Liver (tissue), 9 donors: ENCODE measurements around the gene MYOM1. TPM values are rescaled to one million over a fixed set of nuclear protein-coding genes. Genes with fewer than 3 reads are reported as not detected.

ENCODE experiments used
- DNase-seq: peaks from one replicate; pipeline ENCODE4 v3.0.0-alpha.2; 2017; ENCODE audit warnings: low spot score
- H3K27ac ChIP-seq, 2 donors: one replicate each; pipeline ENCODE4 v1.7.0; 2013; ENCODE audit warnings: inconsistent platforms in 2 of 2, low read length in 2 of 2, control low read depth in 1 of 2, low read depth in 1 of 2, mild to moderate bottlenecking in 1 of 2
- H3K27me3 ChIP-seq, 4 donors: one replicate each; pipeline versions ENCODE4 v1.6.1 to v1.7.0; 2013; ENCODE audit warnings: low read length in 3 of 4, inconsistent platforms in 1 of 4, mild to moderate bottlenecking in 1 of 4, moderate library complexity in 1 of 4; ENCODE audit not compliant: control insufficient read depth in 4 of 4, insufficient read depth in 4 of 4
- H3K36me3 ChIP-seq, 4 donors: one replicate each; pipeline versions ENCODE4 v1.6.1 to v1.7.0; 2013; ENCODE audit warnings: low read length in 3 of 4, mild to moderate bottlenecking in 3 of 4, low read depth in 1 of 4, moderate library complexity in 1 of 4; ENCODE audit not compliant: control insufficient read depth in 4 of 4, insufficient read depth in 3 of 4
- H3K4me1 ChIP-seq, 4 donors: one replicate each; pipeline versions ENCODE4 v1.6.1 to v1.7.0; 2013; ENCODE audit warnings: low read length in 3 of 4, mild to moderate bottlenecking in 3 of 4, moderate library complexity in 1 of 4; ENCODE audit not compliant: control insufficient read depth in 4 of 4, insufficient read depth in 4 of 4
- H3K4me3 ChIP-seq, 3 donors: one replicate each; pipeline versions ENCODE4 v1.6.1 to v1.7.0; 2013; ENCODE audit warnings: low read length in 3 of 3, control low read depth in 1 of 3, low read depth in 1 of 3, mild to moderate bottlenecking in 1 of 3
- H3K9ac ChIP-seq, 2 donors: one replicate each; pipeline ENCODE4 v1.7.0; 2013; ENCODE audit warnings: low read length in 2 of 2, mild to moderate bottlenecking in 2 of 2, moderate library complexity in 2 of 2, control low read depth in 1 of 2, low read depth in 1 of 2
- H3K9me3 ChIP-seq, 4 donors: one replicate each; pipeline versions ENCODE4 v1.6.1 to v1.7.0; 2013; ENCODE audit warnings: low read length in 3 of 4; ENCODE audit not compliant: control insufficient read depth in 4 of 4
- EGR1 ChIP-seq, 2 donors: IDR thresholded peaks; 2 replicates each; pipeline ENCODE4 v1.6.1; 2016 to 2018; ENCODE audit warnings: antibody characterized with exemption in 2 of 2, low read depth in 2 of 2
- FOXA1 ChIP-seq: IDR thresholded peaks from 2 replicates; pipeline ENCODE4 v1.6.1; 2016; ENCODE audit warnings: antibody characterized with exemption
- FOXA2 ChIP-seq: IDR thresholded peaks from 2 replicates; pipeline ENCODE4 v1.6.1; 2016; ENCODE audit warnings: antibody characterized with exemption
- GABPA ChIP-seq, 2 donors: IDR thresholded peaks in 1 of 2; conservative IDR thresholded peaks in 1 of 2; 2 replicates each; pipeline ENCODE4 v1.6.1; 2016; ENCODE audit warnings: antibody characterized with exemption in 2 of 2, mild to moderate bottlenecking in 1 of 2, moderate library complexity in 1 of 2
- HNF4A ChIP-seq, 2 donors: conservative IDR thresholded peaks; 2 replicates each; pipeline ENCODE4 v1.6.1; 2016; ENCODE audit warnings: antibody characterized with exemption in 2 of 2, mild to moderate bottlenecking in 2 of 2
- HNF4G ChIP-seq: IDR thresholded peaks from 2 replicates; pipeline ENCODE4 v1.6.1; 2016; ENCODE audit warnings: antibody characterized with exemption
- JUND ChIP-seq, 2 donors: IDR thresholded peaks; 2 replicates each; pipeline ENCODE4 v1.6.1; 2016; ENCODE audit warnings: antibody characterized with exemption in 2 of 2
- NR2F2 ChIP-seq: IDR thresholded peaks from 2 replicates; pipeline ENCODE4 v1.6.1; 2016; ENCODE audit warnings: antibody characterized with exemption
- RAD21 ChIP-seq, 2 donors: IDR thresholded peaks; 2 replicates each; pipeline ENCODE4 v1.6.1; 2016; ENCODE audit warnings: antibody characterized with exemption in 2 of 2, mild to moderate bottlenecking in 2 of 2
- RXRA ChIP-seq, 2 donors: IDR thresholded peaks; 2 replicates each; pipeline ENCODE4 v1.6.1; 2017 to 2018; ENCODE audit warnings: antibody characterized with exemption in 2 of 2, mild to moderate bottlenecking in 1 of 2
- SP1 ChIP-seq: IDR thresholded peaks from 2 replicates; pipeline ENCODE4 v1.6.1; 2018; ENCODE audit warnings: antibody characterized with exemption, mild to moderate bottlenecking
- TAF1 ChIP-seq: conservative IDR thresholded peaks from 2 replicates; pipeline ENCODE4 v1.6.1; 2016; ENCODE audit warnings: antibody characterized with exemption, mild to moderate bottlenecking
- YY1 ChIP-seq: IDR thresholded peaks from 2 replicates; pipeline ENCODE4 v1.6.1; 2016; ENCODE audit warnings: antibody characterized with exemption, mild to moderate bottlenecking
- WGBS: extraction: QIAGEN DNeasy Blood & Tissue Kit; methylation state at CpG from one replicate; pipeline ENCODE4 v1.1.7; 2013; 5-methylcytosine and 5-hydroxymethylcytosine counted together
- polyA plus RNA-seq, 2 donors: library from polyadenylated mRNA; stranded (reverse) in 1 of 2; unstranded in 1 of 2; fragments of 200-250 nt in 1 of 2; fragments of >200 nt in 1 of 2; fragmentation: Nextera tagmentation in 1 of 2; extraction: Ambion mirVana in 1 of 2; gene quantifications; one replicate each; pipeline versions ENCODE4 v1.2.1 to v1.2.3, GENCODE V29; 2013 to 2015
- total RNA-seq, 2 donors: library from RNA; depleted of rRNA; stranded (reverse); fragments of >200 nt; gene quantifications; one replicate each; pipeline ENCODE4 v1.2.3, GENCODE V29; 2014
- TF ChIP-seq, protein P1 (sequence below): IDR thresholded peaks from 2 replicates; pipeline ENCODE4 v1.6.1; 2016; ENCODE audit warnings: antibody characterized with exemption
- TF ChIP-seq, protein P2 (sequence below): IDR thresholded peaks from 2 replicates; pipeline ENCODE4 v1.6.1; 2016; ENCODE audit warnings: antibody characterized with exemption
- TF ChIP-seq, protein P3 (sequence below): fragments of 150-350 bp; IDR thresholded peaks from 2 replicates; pipeline ENCODE4 v1.5.1; 2017; ENCODE audit warnings: improper control_type of control experiment, low read depth, low read length; ENCODE audit not compliant: missing input control
- TF ChIP-seq, protein P4 (sequence below): IDR thresholded peaks from 2 replicates; pipeline ENCODE4 v1.6.1; 2016; ENCODE audit warnings: antibody characterized with exemption
- TF ChIP-seq, protein P5 (sequence below): IDR thresholded peaks from 2 replicates; pipeline ENCODE4 v1.6.1; 2016; ENCODE audit warnings: antibody characterized with exemption, mild to moderate bottlenecking
- donor health status: healthy.
- donor health status: healthy.
- donor health status: healthy.
- donor health status: healthy.
- donor health status: healthy.

Gene MYOM1
- total and polyA plus RNA-seq, 4 donors: 10.1 to 48.4 (median 21.3) TPM

DNA sequence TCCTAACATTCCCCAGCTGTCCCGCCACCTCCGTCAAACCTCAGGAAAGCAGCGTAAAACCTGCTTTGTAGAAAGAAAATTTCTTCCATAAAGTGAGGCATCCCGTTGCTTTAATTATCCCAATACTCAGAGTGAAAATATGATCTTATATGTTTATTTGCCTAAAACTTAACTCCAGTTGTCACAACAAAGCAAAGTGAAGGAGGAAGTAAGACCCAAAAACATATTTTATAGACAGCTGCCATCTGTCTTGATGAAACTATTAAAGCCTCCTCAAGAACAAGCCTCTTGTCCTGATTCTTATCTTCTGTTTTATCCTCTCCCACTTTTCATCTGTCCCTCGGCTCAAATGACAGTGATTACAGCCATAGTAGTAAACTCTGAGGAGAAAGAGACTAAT lies 177.9 kb downstream of the MYOM1 start (continued):
- TF ChIP-seq NR2F2: no peak
- TF ChIP-seq TAF1: no peak
- TF ChIP-seq EGR1 (IDR thresholded peaks at IDR 0.05; ENCODE audit: low read depth in 2 of 2): no peak
- TF ChIP-seq HNF4G: no peak
- no peak for TF ChIP-seq FOXA2
- no peak for TF ChIP-seq SP1
- TF ChIP-seq YY1: no peak
- no peak for TF ChIP-seq RAD21 (IDR thresholded peaks at IDR 0.05)
- TF ChIP-seq HNF4A (conservative IDR thresholded peaks at IDR 0.05): no peak

DNA sequence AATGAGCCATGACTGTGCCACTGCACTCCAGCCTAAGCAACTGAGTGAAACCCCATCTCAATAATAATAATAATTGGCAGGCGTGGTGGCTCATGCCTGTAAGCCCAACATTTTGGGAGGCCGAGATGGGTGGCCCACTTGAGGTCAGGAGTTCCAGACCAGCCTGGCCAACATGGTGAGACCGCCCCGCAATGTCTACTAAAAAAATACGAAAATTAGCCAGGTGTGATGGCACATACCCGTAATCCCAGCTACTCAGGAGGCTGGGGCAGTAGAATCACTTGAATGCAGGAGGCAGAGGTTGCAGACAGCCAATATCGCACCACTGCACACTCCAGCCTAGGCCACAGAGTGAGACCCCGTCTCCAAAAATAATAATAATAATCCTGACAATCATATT lies 178.9 kb downstream of the MYOM1 start:
- no peak overlapping the region for H3K4me3 ChIP-seq
- no peak for DNase-seq
- H3K27me3 ChIP-seq: no peaks in the 10 kb centered on the region
- no peaks in the 10 kb centered on the region for H3K9me3 ChIP-seq
- TF ChIP-seq TAF1 (no peak), HNF4G (no peak), GABPA (IDR thresholded peaks at IDR 0.05 in 1 of 2, conservative IDR thresholded peaks at IDR 0.05 in 1 of 2) (no peak), FOXA1 (no peak), RXRA (IDR thresholded peaks at IDR 0.05) (no peak), YY1 (no peak)
- TF ChIP-seq, protein P1, sequence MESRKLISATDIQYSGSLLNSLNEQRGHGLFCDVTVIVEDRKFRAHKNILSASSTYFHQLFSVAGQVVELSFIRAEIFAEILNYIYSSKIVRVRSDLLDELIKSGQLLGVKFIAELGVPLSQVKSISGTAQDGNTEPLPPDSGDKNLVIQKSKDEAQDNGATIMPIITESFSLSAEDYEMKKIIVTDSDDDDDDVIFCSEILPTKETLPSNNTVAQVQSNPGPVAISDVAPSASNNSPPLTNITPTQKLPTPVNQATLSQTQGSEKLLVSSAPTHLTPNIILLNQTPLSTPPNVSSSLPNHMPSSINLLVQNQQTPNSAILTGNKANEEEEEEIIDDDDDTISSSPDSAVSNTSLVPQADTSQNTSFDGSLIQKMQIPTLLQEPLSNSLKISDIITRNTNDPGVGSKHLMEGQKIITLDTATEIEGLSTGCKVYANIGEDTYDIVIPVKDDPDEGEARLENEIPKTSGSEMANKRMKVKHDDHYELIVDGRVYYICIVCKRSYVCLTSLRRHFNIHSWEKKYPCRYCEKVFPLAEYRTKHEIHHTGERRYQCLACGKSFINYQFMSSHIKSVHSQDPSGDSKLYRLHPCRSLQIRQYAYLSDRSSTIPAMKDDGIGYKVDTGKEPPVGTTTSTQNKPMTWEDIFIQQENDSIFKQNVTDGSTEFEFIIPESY: no peak
- TF ChIP-seq, protein P2, sequence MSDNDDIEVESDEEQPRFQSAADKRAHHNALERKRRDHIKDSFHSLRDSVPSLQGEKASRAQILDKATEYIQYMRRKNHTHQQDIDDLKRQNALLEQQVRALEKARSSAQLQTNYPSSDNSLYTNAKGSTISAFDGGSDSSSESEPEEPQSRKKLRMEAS: no peak
- H3K36me3 ChIP-seq: no peaks in the 10 kb centered on the region
- no peak overlapping the region for H3K9ac ChIP-seq
- H3K4me1 ChIP-seq: peaks cover 7 to 13% (median 10%) of the 10 kb centered on the region in 4 donors
- no peak overlapping the region for H3K27ac ChIP-seq
- 97% methylated on average over 8 of the region's 8 CpGs for WGBS

DNA sequence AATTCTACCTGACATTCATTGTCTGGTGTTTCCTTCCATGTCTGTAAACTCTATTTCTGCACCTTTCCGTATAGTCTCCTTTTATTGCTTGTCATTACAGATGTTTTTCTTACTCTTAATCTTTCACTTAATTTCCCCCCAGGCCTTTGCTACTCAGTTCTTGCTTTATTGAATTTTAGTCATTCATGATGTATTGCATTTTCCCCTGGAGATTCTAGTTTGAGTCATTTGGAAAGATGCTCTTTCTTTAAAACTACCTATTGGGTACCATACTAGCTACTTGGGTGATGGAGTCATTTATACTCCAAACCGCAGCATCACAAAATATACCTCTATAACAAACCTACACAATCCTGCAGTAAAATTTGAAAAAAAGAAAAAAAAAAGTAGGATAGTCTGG lies 179.6 kb downstream of the MYOM1 start:
- 91% methylated on average over 2 of the region's 2 CpGs for WGBS
- no peak overlapping the region for H3K27ac ChIP-seq
- H3K4me3 ChIP-seq: no peak overlapping the region
- no peak for TF ChIP-seq HNF4A (conservative IDR thresholded peaks at IDR 0.05)
- no peak for TF ChIP-seq FOXA1
- no peak for TF ChIP-seq RXRA (IDR thresholded peaks at IDR 0.05)
- TF ChIP-seq, protein P3, sequence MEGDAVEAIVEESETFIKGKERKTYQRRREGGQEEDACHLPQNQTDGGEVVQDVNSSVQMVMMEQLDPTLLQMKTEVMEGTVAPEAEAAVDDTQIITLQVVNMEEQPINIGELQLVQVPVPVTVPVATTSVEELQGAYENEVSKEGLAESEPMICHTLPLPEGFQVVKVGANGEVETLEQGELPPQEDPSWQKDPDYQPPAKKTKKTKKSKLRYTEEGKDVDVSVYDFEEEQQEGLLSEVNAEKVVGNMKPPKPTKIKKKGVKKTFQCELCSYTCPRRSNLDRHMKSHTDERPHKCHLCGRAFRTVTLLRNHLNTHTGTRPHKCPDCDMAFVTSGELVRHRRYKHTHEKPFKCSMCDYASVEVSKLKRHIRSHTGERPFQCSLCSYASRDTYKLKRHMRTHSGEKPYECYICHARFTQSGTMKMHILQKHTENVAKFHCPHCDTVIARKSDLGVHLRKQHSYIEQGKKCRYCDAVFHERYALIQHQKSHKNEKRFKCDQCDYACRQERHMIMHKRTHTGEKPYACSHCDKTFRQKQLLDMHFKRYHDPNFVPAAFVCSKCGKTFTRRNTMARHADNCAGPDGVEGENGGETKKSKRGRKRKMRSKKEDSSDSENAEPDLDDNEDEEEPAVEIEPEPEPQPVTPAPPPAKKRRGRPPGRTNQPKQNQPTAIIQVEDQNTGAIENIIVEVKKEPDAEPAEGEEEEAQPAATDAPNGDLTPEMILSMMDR: no peak
- no peak for TF ChIP-seq NR2F2
- TF ChIP-seq JUND (IDR thresholded peaks at IDR 0.05): no peak
- no peak for TF ChIP-seq SP1
- no peak for TF ChIP-seq HNF4G
- no peak for TF ChIP-seq RAD21 (IDR thresholded peaks at IDR 0.05)
- TF ChIP-seq, protein P4, sequence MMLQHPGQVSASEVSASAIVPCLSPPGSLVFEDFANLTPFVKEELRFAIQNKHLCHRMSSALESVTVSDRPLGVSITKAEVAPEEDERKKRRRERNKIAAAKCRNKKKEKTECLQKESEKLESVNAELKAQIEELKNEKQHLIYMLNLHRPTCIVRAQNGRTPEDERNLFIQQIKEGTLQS: no peak
- TF ChIP-seq, protein P2: no peak
- no peak for TF ChIP-seq YY1
- no peak for TF ChIP-seq TAF1
- no peak for TF ChIP-seq FOXA2
- TF ChIP-seq EGR1 (IDR thresholded peaks at IDR 0.05; ENCODE audit: low read depth in 2 of 2): no peak
- TF ChIP-seq, protein P5, sequence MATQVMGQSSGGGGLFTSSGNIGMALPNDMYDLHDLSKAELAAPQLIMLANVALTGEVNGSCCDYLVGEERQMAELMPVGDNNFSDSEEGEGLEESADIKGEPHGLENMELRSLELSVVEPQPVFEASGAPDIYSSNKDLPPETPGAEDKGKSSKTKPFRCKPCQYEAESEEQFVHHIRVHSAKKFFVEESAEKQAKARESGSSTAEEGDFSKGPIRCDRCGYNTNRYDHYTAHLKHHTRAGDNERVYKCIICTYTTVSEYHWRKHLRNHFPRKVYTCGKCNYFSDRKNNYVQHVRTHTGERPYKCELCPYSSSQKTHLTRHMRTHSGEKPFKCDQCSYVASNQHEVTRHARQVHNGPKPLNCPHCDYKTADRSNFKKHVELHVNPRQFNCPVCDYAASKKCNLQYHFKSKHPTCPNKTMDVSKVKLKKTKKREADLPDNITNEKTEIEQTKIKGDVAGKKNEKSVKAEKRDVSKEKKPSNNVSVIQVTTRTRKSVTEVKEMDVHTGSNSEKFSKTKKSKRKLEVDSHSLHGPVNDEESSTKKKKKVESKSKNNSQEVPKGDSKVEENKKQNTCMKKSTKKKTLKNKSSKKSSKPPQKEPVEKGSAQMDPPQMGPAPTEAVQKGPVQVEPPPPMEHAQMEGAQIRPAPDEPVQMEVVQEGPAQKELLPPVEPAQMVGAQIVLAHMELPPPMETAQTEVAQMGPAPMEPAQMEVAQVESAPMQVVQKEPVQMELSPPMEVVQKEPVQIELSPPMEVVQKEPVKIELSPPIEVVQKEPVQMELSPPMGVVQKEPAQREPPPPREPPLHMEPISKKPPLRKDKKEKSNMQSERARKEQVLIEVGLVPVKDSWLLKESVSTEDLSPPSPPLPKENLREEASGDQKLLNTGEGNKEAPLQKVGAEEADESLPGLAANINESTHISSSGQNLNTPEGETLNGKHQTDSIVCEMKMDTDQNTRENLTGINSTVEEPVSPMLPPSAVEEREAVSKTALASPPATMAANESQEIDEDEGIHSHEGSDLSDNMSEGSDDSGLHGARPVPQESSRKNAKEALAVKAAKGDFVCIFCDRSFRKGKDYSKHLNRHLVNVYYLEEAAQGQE: no peak
- TF ChIP-seq, protein P1: no peak
- TF ChIP-seq GABPA (IDR thresholded peaks at IDR 0.05 in 1 of 2, conservative IDR thresholded peaks at IDR 0.05 in 1 of 2): no peak
- no peaks in the 10 kb centered on the region for H3K36me3 ChIP-seq
- no peaks in the 10 kb centered on the region for H3K27me3 ChIP-seq
- H3K9me3 ChIP-seq: no peaks in the 10 kb centered on the region
- no peak for DNase-seq
- peaks cover 4 to 8% (median 7%) of the 10 kb centered on the region in 4 donors for H3K4me1 ChIP-seq
- H3K9ac ChIP-seq: no peak overlapping the region
